Adipocyte (in vitro differentiated cells): Measurements from ENCODE around the gene HOXB5.

Source experiments
- DNase-seq: peaks from one replicate; pipeline ENCODE4 v3.0.0-alpha.2; 2015; ENCODE audit warnings: low read depth
- H3K27me3 ChIP-seq: replicated peaks from 2 replicates; pipeline ENCODE4 v1.7.0; 2013; ENCODE audit warnings: mild to moderate bottlenecking, low read length, moderate library complexity; ENCODE audit not compliant: control insufficient read depth, insufficient read depth
- H3K36me3 ChIP-seq: 2 replicates; pipeline ENCODE4 v1.7.0; 2013; ENCODE audit warnings: low read length, mild to moderate bottlenecking, moderate library complexity; ENCODE audit not compliant: control insufficient read depth, insufficient read depth, severe bottlenecking
- H3K4me1 ChIP-seq: 2 replicates; pipeline ENCODE4 v1.7.0; 2013; ENCODE audit warnings: mild to moderate bottlenecking, low read length, moderate library complexity; ENCODE audit not compliant: control insufficient read depth, insufficient read depth
- H3K4me3 ChIP-seq: 2 replicates; pipeline ENCODE4 v1.7.0; 2013; ENCODE audit warnings: mild to moderate bottlenecking, low read length, moderate library complexity
- H3K9ac ChIP-seq: 2 replicates; pipeline ENCODE4 v1.7.0; 2013; ENCODE audit warnings: mild to moderate bottlenecking, low read length, moderate library complexity
- H3K9me3 ChIP-seq: 2 replicates; pipeline ENCODE4 v1.7.0; 2013; ENCODE audit warnings: mild to moderate bottlenecking, low read length, moderate library complexity; ENCODE audit not compliant: control insufficient read depth

Gene HOXB5

DNA sequence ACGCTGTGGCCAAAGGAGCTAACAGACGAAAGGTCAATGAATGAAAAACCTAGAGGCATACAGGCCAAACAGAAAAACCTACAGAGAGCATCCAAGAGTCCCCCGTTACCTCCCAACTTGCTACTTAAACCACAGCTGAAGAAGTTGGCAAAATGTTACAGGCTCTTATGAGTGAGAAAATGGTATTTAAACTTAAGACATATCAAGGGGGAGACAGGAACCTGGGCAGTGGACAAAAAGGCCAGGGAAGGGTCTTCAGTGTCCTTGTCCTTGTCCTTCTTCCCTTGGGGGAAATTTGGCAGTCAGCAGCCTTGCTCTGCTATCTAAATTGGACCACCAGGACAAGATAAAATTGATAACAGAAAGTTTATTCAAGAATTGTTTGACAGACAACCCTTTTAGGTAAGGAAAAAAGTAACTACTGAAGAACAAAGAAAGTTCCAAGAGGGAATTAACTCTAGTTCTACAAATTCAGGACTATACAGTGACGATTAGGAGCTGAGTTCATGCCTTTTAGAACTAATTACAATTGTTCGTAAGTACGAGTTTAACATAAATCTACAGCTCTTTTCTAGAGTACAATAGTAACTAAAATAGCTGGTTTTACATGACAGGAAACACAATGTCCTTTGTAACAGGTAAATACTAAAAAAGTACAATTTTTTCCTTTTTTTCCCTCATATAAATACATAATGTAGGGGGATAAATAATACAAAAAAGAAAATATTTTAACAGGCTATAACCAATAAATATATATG, 44.9 kb downstream of the HOXB5 start:
- Histone ChIP-seq H3K4me1 (peaks cover 54% of the 10 kb centered on the region), H3K9me3 (no peaks in the 10 kb centered on the region), H3K36me3 (peaks cover 18% of the 10 kb centered on the region), H3K4me3 (peak overlapping the region; percentile 81), H3K27me3 (no peaks in the 10 kb centered on the region), H3K9ac (peak overlapping the region; percentile 99)
- DNase-seq, result no peak

GRCh38 chr17:48547808-48548522, 45.6 kb downstream of the HOXB5 start:
- Histone ChIP-seq H3K4me3 (peak overlapping the region; percentile 81), H3K4me1 (peaks cover 46% of the 10 kb centered on the region), H3K36me3 (peaks cover 19% of the 10 kb centered on the region), H3K27me3 (no peaks in the 10 kb centered on the region), H3K9me3 (no peaks in the 10 kb centered on the region), H3K9ac (peak overlapping the region; percentile 99)
- no peak for DNase-seq

DNA sequence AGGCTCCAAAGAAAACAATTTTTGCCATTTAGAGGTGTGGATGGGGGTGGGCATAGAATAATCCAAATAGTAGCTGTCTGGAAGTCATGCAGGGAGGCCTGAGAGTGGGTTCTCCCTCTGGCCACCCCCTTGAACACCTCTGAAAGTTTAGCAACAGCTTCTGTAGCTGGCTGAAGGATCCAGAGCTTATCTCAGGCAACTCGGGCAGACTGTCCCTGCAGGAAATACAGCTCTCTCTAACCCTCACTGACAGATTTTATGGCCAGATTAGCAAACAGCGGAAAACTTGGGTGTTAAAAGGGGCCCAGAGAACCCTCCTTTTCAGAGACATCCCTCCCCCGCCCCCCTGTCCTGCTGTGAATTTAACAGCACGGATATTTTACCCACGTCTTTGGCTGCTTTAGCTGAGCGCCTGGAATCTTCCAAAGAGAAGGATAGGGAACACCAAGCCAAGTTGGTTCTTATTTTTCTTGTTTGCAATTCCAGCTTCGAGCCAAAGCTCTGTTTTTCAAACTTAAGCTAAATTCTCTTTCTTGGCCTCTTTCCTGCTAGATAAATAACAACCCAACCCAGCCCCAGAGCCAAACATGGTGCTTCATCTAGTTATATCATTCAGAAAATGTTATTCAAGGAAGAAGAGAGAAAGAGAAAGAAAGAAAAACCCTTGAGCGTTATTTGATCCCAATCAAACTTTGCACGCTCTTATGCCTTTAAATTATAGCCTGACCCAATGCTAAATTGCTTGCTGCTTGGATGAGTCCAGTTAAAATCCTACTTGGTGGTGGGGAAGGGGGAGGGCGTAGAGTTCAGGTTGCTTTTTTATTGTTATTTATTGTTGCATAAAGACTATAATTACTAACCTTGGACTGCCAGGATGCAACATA, 46.4 kb downstream of the HOXB5 start:
- Histone ChIP-seq H3K9me3 (no peaks in the 10 kb centered on the region), H3K4me3 (peak overlapping the region; percentile 81), H3K9ac (peak overlapping the region; percentile 99), H3K36me3 (peaks cover 22% of the 10 kb centered on the region), H3K27me3 (no peaks in the 10 kb centered on the region), H3K4me1 (peaks cover 42% of the 10 kb centered on the region)
- no peak for DNase-seq

DNA sequence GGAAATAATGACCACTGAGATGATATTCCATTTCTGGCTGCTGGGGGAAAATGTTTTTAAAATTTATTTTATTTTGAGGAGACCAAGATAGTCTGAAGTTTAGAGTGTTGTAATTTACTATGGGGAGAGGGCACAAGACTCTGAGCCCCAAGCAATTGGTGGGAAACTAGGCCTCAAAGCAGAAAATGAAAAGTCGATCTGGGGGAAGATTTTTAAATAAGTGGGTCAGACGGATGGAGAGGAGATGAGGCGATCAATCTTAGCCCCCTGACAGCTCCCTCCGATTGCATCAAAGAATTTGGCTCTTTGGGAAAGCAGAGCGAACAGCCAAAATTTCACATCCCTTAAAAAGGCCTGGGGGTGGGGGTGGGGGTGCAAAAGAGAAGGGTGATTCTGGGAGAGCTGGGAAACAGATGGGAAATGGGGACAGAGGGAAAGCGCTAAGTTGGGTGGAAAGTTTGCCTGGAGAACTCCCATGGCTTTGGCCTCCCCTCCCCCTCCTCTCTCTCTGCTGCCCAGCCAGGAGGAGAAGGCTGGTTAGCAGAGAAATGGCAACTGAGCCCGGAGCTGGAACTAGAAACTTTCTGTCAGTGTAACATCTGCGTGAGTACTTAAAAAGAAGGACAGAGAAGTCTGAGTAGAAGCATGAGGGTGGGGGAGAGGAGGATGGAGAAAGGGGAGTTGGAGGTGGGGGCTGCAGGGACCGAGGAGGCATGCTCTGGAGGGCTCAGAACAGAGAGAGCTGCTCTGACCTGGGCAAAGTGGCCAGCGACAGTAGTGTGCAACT, 47.2 kb downstream of the HOXB5 start:
- Histone ChIP-seq H3K4me3 (peak overlapping the region; percentile 81), H3K27me3 (no peaks in the 10 kb centered on the region), H3K9me3 (no peaks in the 10 kb centered on the region), H3K9ac (peak overlapping the region; percentile 99), H3K4me1 (peaks cover 45% of the 10 kb centered on the region), H3K36me3 (peaks cover 18% of the 10 kb centered on the region)
- no peak for DNase-seq

GRCh38 chr17:48545539-48545938, 48.0 kb downstream of the HOXB5 start:
- H3K36me3 ChIP-seq, result peaks cover 16% of the 10 kb centered on the region
- H3K9ac ChIP-seq, result peak overlapping the region; percentile 99
- no peaks in the 10 kb centered on the region for H3K27me3 ChIP-seq
- H3K4me1 ChIP-seq, result peaks cover 52% of the 10 kb centered on the region
- no peaks in the 10 kb centered on the region for H3K9me3 ChIP-seq
- H3K4me3 ChIP-seq, result peak overlapping the region; percentile 95
- DNase-seq, result no peak

- Histone ChIP-seq H3K9ac (peak within 1 kb of the TSS; percentile 99), H3K4me3 (peak within 1 kb of the TSS; percentile 95), H3K36me3 (peaks cover 11% of the 10 kb centered on the region), H3K27me3 (no peaks in the 10 kb centered on the region), H3K4me1 (peaks cover 49% of the 10 kb centered on the region), H3K9me3 (no peaks in the 10 kb centered on the region)
- no peak for DNase-seq
Measured at GRCh38 chr17:48545022-48545375, 48.6 kb downstream of the HOXB5 start, which contains the start of gene HOXB2. Gene HOXB2, minus strand, starts transcription at chr17:48545109. Its CDS starts 198 bp downstream, at chr17:48544911.

DNA sequence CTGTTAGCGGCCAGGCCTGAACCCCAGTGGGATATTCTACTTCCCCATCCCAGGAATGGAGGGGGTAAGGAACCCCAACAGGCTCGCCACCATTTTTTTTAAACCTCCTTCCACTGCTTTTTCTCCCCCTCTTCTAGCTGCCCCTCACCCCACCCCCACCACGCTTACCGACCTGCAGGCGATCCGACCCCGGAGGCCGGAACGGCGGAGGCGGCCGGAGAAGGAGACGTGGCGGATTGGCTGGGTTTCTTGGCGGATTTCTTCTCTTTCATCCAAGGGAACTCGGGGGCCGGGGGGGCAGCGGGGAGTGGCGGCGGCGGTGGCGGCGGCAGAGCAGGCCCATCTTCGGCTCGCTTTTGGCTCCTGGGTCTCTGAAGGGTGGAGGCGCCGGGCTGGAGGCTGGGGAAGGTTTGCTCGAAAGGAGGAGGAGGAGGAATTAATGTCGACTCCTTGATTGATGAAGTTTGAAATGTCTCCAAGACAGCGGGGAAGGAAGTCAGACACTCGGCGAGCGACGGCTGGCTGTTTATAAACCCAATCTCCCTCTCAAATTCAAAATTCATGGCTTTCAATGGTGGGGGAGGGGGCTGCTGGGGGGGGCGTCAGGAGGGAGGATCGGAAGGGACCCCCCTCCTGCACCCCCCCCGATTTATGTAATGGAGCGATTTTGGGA, 49.1 kb downstream of the HOXB5 start:
- DNase-seq, result no peak

GRCh38 chr17:48543854-48544348, 49.7 kb downstream of the HOXB5 start:
- peak overlapping the region; percentile 95 for H3K4me3 ChIP-seq
- peaks cover 4% of the 10 kb centered on the region for H3K36me3 ChIP-seq
- no peaks in the 10 kb centered on the region for H3K27me3 ChIP-seq
- no peak for DNase-seq
- no peaks in the 10 kb centered on the region for H3K9me3 ChIP-seq
- H3K9ac ChIP-seq, result peak overlapping the region; percentile 99
- H3K4me1 ChIP-seq, result peaks cover 48% of the 10 kb centered on the region

More for the DNA sequence above, 49.1 kb downstream of the HOXB5 start:
- peak overlapping the region; percentile 95 for H3K4me3 ChIP-seq
- peaks cover 49% of the 10 kb centered on the region for H3K4me1 ChIP-seq
- H3K9ac ChIP-seq, result peak overlapping the region; percentile 99
- peaks cover 6% of the 10 kb centered on the region for H3K36me3 ChIP-seq
- H3K9me3 ChIP-seq, result no peaks in the 10 kb centered on the region
- H3K27me3 ChIP-seq, result no peaks in the 10 kb centered on the region

GRCh38 chr17:48543107-48543853, 50.3 kb downstream of the HOXB5 start:
- Histone ChIP-seq H3K4me3 (peak overlapping the region; percentile 95), H3K4me1 (peaks cover 45% of the 10 kb centered on the region), H3K36me3 (peaks cover 4% of the 10 kb centered on the region), H3K9me3 (no peaks in the 10 kb centered on the region), H3K9ac (peak overlapping the region; percentile 99), H3K27me3 (no peaks in the 10 kb centered on the region)
- peak; percentile 13 for DNase-seq
